Measurements from ENCODE around the gene CEP250. TPM values are rescaled to one million over a fixed set of nuclear protein-coding genes. Genes with fewer than 3 reads are reported as not detected.
"Not testable (repeated sequence)": the region's sequence is repeated elsewhere in the genome, so short reads cannot be mapped to it uniquely, and the experiment has no call there.

CEP250 gene
- total RNA-seq, 1 experiment from 2014 or later = 29.3 TPM

GRCh38 chr20:35511814-35512420 lies 56.5 kb downstream of the CEP250 start:
- in situ Hi-C loops (cut with HindIII; ENCODE audit: low sequenced_read_pairs) = no loop called here
- peak; percentile 58 for DNase-seq (ENCODE audit: low spot score)

- in situ Hi-C loops (cut with HindIII; ENCODE audit: low sequenced_read_pairs) = no loop called here
Measured at GRCh38 chr20:35514371-35514932, 59.1 kb downstream of the CEP250 start.

GRCh38 chr20:35515341-35515740 lies 59.9 kb downstream of the CEP250 start:
- no peak for DNase-seq (ENCODE audit: low spot score)
- in situ Hi-C loops (cut with HindIII; ENCODE audit: low sequenced_read_pairs) = no loop called here

More at GRCh38 chr20:35514371-35514932, 59.1 kb downstream of the CEP250 start:
- DNase-seq (ENCODE audit: low spot score) = no peak

- DNase-seq (ENCODE audit: low spot score) = no peak
- in situ Hi-C loops (cut with HindIII; ENCODE audit: low sequenced_read_pairs) = no loop called here
Measured at GRCh38 chr20:35515949-35516645, 60.7 kb downstream of the CEP250 start.

GRCh38 chr20:35517125-35517524 lies 61.7 kb downstream of the CEP250 start:
- DNase-seq (ENCODE audit: low spot score) = no peak
- in situ Hi-C loops (cut with HindIII; ENCODE audit: low sequenced_read_pairs) = no loop called here

GRCh38 chr20:35517767-35518166 lies 62.4 kb downstream of the CEP250 start:
- DNase-seq (ENCODE audit: low spot score); in situ Hi-C loops (cut with HindIII; ENCODE audit: low sequenced_read_pairs): not testable (repeated sequence)

- in situ Hi-C loops (cut with HindIII; ENCODE audit: low sequenced_read_pairs) = no loop called here
- no peak for DNase-seq (ENCODE audit: low spot score)
Measured at GRCh38 chr20:35518955-35519354, 63.6 kb downstream of the CEP250 start.

GRCh38 chr20:35523298-35523888 lies 68.0 kb downstream of the CEP250 start:
- DNase-seq (ENCODE audit: low spot score) = no peak
- in situ Hi-C loops (cut with HindIII; ENCODE audit: low sequenced_read_pairs) = no loop called here

- in situ Hi-C loops (cut with HindIII; ENCODE audit: low sequenced_read_pairs) = no loop called here
- DNase-seq (ENCODE audit: low spot score) = no peak
Measured at GRCh38 chr20:35525639-35526038, 70.2 kb downstream of the CEP250 start.

- in situ Hi-C loops (cut with HindIII; ENCODE audit: low sequenced_read_pairs) = no loop called here
- no peak for DNase-seq (ENCODE audit: low spot score)
Measured at GRCh38 chr20:35527122-35527769, 71.8 kb downstream of the CEP250 start.

- in situ Hi-C loops (cut with HindIII; ENCODE audit: low sequenced_read_pairs) = no loop called here
- no peak for DNase-seq (ENCODE audit: low spot score)
Measured at GRCh38 chr20:35529552-35529951, 74.2 kb downstream of the CEP250 start, which contains the start of gene C20orf173. Gene C20orf173 (minus strand): TSS chr20:35529652. CDS start chr20:35529373, 279 bp downstream.

GRCh38 chr20:35539756-35540212 lies 84.4 kb downstream of the CEP250 start:
- no peak for DNase-seq (ENCODE audit: low spot score)
- in situ Hi-C loops (cut with HindIII; ENCODE audit: low sequenced_read_pairs) = no loop called here

GRCh38 chr20:35541118-35541782 lies 85.9 kb downstream of the CEP250 start:
- peak; percentile 13 for DNase-seq (ENCODE audit: low spot score)
- in situ Hi-C loops (cut with HindIII; ENCODE audit: low sequenced_read_pairs) = no loop called here

GRCh38 chr20:35541783-35542662 lies 86.6 kb downstream of the CEP250 start, which contains the start of gene ERGIC3:
Gene ERGIC3 (plus strand): TSS chr20:35542078. CDS start chr20:35542098, 20 bp downstream.
- in situ Hi-C loops (cut with HindIII; ENCODE audit: low sequenced_read_pairs) = no loop called here
- DNase-seq (ENCODE audit: low spot score) = peak; percentile 95

GRCh38 chr20:35542990-35543389 lies 87.6 kb downstream of the CEP250 start:
- in situ Hi-C loops (cut with HindIII; ENCODE audit: low sequenced_read_pairs) = no loop called here
- no peak for DNase-seq (ENCODE audit: low spot score)

- in situ Hi-C loops (cut with HindIII; ENCODE audit: low sequenced_read_pairs) = no loop called here
Measured at GRCh38 chr20:35544436-35544835, 89.0 kb downstream of the CEP250 start.

GRCh38 chr20:35544941-35545340 lies 89.5 kb downstream of the CEP250 start:
- in situ Hi-C loops (cut with HindIII; ENCODE audit: low sequenced_read_pairs); DNase-seq (ENCODE audit: low spot score): not testable (repeated sequence)

More at GRCh38 chr20:35544436-35544835, 89.0 kb downstream of the CEP250 start:
- DNase-seq (ENCODE audit: low spot score) = no peak

- in situ Hi-C loops (cut with HindIII; ENCODE audit: low sequenced_read_pairs) = no loop called here
Measured at GRCh38 chr20:35546127-35546526, 90.7 kb downstream of the CEP250 start.

More at GRCh38 chr20:35546127-35546526, 90.7 kb downstream of the CEP250 start:
- DNase-seq (ENCODE audit: low spot score) = no peak

Measured in G401 (cell line).